ENCODE data around the gene KPNA3. TPM values are rescaled to one million over a fixed set of nuclear protein-coding genes. Genes with fewer than 3 reads are reported as not detected.

The KPNA3 gene
- total RNA-seq, 1 experiment from 2014 or later: 23.1 TPM

DNA sequence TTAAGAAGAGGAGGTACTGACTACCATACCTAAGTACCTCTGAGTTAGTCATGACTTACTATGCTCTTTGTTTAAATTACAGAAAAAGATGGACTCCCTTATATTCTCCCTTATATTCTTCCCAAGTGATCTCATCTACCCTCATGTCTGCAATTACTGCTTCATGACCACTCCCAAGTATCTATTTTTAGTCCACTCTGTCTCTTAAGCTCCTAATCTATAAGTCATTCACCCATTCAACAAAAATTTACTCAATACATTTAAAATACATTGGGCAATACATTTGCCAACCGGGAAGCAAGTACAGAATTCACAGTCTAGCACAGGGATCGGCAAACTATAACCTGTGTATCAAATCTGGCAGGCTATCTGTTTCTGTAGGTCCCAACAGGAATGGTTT, 42.6 kb downstream of the KPNA3 start:
- Mint-ChIP-seq H3K27ac (ENCODE audit: unreplicated experiment) (no peak overlapping the region), H3K27me3 (ENCODE audit: unreplicated experiment) (no peaks in the 10 kb centered on the region), H3K36me3 (ENCODE audit: insufficient read depth, unreplicated experiment) (no peaks in the 10 kb centered on the region), H3K4me3 (ENCODE audit: low read depth, unreplicated experiment) (no peak overlapping the region), H3K4me1 (ENCODE audit: low read depth, unreplicated experiment) (peaks cover 46% of the 10 kb centered on the region), H3K9me3 (ENCODE audit: low read depth, unreplicated experiment) (no peaks in the 10 kb centered on the region)
- TF ChIP-seq CTCF (IDR thresholded peaks at IDR 0.05; ENCODE audit: unreplicated experiment): no peak
- intact Hi-C loops (cut with micrococcal nuclease; ENCODE audit: unreplicated experiment): no loop called here
- BruUV-seq (replicated peaks): no TSS peak
- CTCF ChIA-PET: no interaction called here
- DNase-seq: no peak

GRCh38 chr13:49746111-49746510, 46.4 kb downstream of the KPNA3 start:
- H3K27me3 Mint-ChIP-seq (ENCODE audit: unreplicated experiment): no peaks in the 10 kb centered on the region
- no TSS peak for BruUV-seq (replicated peaks)
- no peaks in the 10 kb centered on the region for H3K9me3 Mint-ChIP-seq (ENCODE audit: low read depth, unreplicated experiment)
- no peak for TF ChIP-seq CTCF (IDR thresholded peaks at IDR 0.05; ENCODE audit: unreplicated experiment)
- H3K27ac Mint-ChIP-seq (ENCODE audit: unreplicated experiment): no peak overlapping the region
- H3K36me3 Mint-ChIP-seq (ENCODE audit: insufficient read depth, unreplicated experiment): no peaks in the 10 kb centered on the region
- H3K4me1 Mint-ChIP-seq (ENCODE audit: low read depth, unreplicated experiment): peaks cover 16% of the 10 kb centered on the region
- H3K4me3 Mint-ChIP-seq (ENCODE audit: low read depth, unreplicated experiment): no peak overlapping the region
- CTCF ChIA-PET: no interaction called here
- DNase-seq: no peak
- intact Hi-C loops (cut with micrococcal nuclease; ENCODE audit: unreplicated experiment): no loop called here

- intact Hi-C loops (cut with micrococcal nuclease; ENCODE audit: unreplicated experiment): no loop called here
- Mint-ChIP-seq H3K27me3 (ENCODE audit: unreplicated experiment) (no peaks in the 10 kb centered on the region), H3K4me3 (ENCODE audit: low read depth, unreplicated experiment) (no peak overlapping the region), H3K36me3 (ENCODE audit: insufficient read depth, unreplicated experiment) (no peaks in the 10 kb centered on the region), H3K9me3 (ENCODE audit: low read depth, unreplicated experiment) (no peaks in the 10 kb centered on the region), H3K27ac (ENCODE audit: unreplicated experiment) (no peak overlapping the region), H3K4me1 (ENCODE audit: low read depth, unreplicated experiment) (no peaks in the 10 kb centered on the region)
- no TSS peak for BruUV-seq (replicated peaks)
- DNase-seq: no peak
- CTCF ChIA-PET: no interaction called here
- TF ChIP-seq CTCF (IDR thresholded peaks at IDR 0.05; ENCODE audit: unreplicated experiment): no peak
Measured at GRCh38 chr13:49740870-49741269, 51.6 kb downstream of the KPNA3 start.

- no peaks in the 10 kb centered on the region for H3K27me3 Mint-ChIP-seq (ENCODE audit: unreplicated experiment)
- H3K4me3 Mint-ChIP-seq (ENCODE audit: low read depth, unreplicated experiment): no peak overlapping the region
- no peaks in the 10 kb centered on the region for H3K4me1 Mint-ChIP-seq (ENCODE audit: low read depth, unreplicated experiment)
- CTCF ChIA-PET: no interaction called here
- BruUV-seq (replicated peaks): no TSS peak
- no peak for DNase-seq
- no peak overlapping the region for H3K27ac Mint-ChIP-seq (ENCODE audit: unreplicated experiment)
- H3K9me3 Mint-ChIP-seq (ENCODE audit: low read depth, unreplicated experiment): no peaks in the 10 kb centered on the region
- intact Hi-C loops (cut with micrococcal nuclease; ENCODE audit: unreplicated experiment): loop anchor here (5.0 kb wide), 1 partner anchor 48 kb away; no protein-coding TSS in a partner anchor
- no peaks in the 10 kb centered on the region for H3K36me3 Mint-ChIP-seq (ENCODE audit: insufficient read depth, unreplicated experiment)
- no peak for TF ChIP-seq CTCF (IDR thresholded peaks at IDR 0.05; ENCODE audit: unreplicated experiment)
Measured at GRCh38 chr13:49739498-49740187, 52.8 kb downstream of the KPNA3 start.

Data from Calu3 (cell line).